GM18505 (cell line): ENCODE results near the gene PRDM15.

Source experiments
- ATAC-seq: cut with Tn5 transposase; IDR thresholded peaks from one replicate; pipeline ENCODE4 v1.9.1; 2021; ENCODE audit not compliant: unreplicated experiment
- POLR2A ChIP-seq: IDR thresholded peaks from 4 replicates; pipeline ENCODE4 v1.6.1; 2011; ENCODE audit warnings: borderline replicate concordance; ENCODE audit not compliant: insufficient read depth, insufficient read length; ENCODE audit errors: extremely low read depth

Gene PRDM15

DNA sequence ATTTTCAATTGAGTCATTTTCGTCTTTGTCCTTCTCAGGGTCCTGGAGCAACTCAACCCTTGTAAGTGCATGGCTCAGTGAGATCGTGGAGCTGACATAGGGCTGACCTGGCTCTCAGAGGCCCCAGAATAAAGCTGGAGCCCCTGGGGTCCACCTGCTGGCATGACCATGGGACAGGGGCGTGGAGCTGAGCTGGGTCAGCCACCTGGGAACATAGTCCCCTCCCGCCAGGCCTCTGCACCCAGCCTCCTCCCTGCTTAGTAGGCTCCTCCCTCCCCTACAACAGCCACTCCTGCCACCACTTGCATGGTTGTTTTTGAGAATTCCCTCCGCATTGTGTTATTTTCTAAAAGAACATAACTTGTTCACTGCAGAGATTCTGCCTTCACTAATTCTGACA lies 109.2 kb downstream of the PRDM15 start:
- no peak for ATAC-seq
- no peak for TF ChIP-seq POLR2A

DNA sequence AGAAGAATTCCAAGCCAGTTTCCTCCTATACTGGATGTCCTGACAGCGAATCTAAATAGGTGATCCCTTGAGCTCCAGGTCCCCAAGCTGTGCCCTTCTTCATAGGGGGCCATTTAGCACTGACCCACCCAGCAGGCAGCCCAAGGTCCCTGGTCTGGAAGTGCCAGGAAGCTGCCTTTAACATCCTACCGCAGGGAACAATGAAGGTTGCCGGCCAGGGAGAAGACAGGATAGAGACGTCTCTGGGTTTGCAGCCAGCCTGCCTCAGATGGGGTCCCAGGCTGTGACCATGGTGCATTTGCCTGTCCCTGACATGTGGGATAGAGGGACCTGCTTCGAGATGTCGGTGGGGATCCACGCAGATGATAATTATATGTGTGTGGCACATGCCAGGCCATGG lies 109.6 kb downstream of the PRDM15 start:
- ATAC-seq, result no peak

DNA sequence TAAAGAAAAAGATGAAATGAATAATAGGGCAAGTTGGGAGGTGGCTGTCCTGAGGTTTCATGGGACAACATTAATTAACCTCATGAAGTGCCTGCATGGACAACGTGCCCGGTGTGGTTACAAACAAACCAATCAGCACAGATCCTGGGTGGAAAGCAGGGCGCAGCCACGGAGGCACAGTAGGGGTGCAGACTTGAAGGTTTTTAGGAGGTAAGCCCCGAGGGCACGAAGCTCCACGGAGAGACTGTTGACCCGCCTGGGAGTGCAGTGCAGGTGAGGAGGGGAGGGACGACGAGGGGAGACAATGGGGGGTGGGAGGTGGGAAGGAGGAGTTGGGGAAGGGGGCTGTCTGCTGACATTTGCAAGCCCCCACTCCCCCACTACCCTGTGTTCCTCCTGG lies 110.0 kb downstream of the PRDM15 start:
- TF ChIP-seq POLR2A, result no peak
- no peak for ATAC-seq

More for the DNA sequence above, 109.6 kb downstream of the PRDM15 start:
- TF ChIP-seq POLR2A, result no peak

DNA sequence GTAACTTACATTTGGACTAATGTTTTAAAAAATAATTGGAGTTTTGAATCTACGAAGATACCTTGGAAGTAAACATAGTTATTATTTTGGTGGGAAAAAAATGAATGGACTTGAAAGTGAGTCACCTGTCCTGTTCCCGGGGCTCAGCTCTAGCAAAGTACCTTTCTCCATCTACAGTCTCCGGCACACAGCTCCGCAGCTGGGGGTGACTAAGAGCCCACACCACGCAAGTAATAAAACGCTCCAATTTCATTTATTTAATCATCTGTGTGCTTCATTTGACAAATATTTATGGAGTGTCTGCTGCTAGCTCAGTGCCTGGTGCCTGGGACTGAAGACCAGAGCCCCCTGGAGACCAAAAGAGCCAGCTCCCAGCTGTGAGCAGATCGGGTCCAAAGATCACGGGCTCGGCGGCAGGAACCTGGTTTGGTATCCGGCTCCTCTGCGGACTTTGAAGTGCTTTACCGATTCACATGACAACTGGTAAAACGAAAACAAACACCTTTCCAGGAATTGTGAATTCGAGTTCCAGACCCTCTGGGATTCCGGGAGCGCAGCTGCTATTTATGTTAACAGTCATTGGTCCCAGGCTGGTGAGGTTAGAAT lies 110.6 kb downstream of the PRDM15 start:
- ATAC-seq, result no peak
- no peak for TF ChIP-seq POLR2A

DNA sequence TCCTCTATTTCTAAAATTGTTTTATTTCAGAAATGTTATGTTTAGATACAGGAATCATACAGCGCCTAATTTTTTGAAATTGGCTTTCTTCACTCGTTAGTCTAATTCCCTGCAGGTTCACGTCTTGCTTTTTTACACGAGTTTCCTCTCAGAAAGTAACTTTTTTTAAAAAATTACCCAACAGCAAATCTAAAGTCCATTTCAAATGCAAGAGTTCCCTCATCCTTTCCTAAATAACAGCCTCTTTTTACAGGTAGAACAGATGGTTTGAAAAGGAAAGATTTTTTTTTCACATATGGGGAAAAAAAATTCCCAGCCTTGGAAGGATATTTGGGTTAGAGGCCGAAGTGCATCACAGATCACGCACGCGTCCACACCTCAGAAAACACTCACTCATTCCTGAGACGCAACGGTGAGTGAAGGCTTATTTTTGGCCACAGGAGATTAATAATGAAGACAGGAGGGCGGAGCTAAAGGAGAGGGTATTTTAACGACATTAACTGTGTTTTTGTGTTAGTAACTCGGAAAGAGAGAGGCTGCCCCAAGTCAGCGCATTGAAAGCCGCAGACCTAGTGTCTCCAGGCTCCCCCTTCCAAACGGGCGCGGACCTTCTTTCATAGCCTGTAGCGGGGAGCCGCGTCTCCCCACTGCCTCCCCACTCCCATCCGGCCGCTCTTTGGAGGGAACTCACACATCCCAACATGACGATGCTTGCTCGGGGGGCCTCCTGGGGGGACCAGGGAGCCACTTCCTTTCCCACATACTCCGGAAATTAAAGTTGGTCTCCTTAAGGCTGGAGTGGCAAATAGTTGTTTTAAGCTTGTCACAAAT lies 111.3 kb downstream of the PRDM15 start:
- ATAC-seq, result no peak
- no peak for TF ChIP-seq POLR2A

DNA sequence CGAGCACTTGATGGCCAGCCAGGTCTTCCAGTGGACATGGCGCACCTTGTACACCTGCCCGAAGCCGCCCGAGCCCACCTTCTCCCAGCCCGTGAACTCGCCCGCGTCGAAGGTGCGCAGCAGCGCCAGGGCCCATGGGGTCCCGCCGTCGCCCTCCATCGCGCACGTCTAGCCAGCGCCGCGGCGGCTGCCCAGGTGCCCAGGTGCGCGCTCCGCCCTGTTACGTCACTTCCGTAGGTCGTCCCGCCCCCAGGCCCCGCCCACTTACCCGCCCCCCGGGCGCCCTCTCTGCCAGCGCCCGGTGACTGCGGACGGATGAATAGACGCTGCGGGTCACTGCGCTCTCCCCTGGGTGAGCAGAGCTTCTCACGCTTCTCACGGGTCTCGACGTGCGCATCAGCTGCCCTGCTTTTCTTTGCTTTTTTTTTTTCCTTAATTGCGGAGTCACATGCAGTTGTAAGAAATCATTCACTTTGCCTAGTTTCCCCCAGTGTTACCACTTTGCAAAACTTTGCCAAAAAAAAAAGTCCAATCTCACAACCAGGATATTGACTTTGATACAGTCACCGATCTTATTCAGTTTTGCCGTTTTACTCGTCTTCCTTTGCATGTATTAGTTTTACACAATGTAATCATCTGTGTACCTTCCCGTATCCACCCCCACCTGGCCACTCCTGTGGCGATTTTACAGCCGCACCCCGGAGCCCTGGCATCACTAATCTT lies 112.1 kb downstream of the PRDM15 start, which contains the start of gene RIPK4:
TSS of gene RIPK4 (minus strand) at position 170 of the 723 bp plus-strand sequence. CDS start at position 159, 11 bp downstream.
- no peak for TF ChIP-seq POLR2A
- ATAC-seq, result no peak

DNA sequence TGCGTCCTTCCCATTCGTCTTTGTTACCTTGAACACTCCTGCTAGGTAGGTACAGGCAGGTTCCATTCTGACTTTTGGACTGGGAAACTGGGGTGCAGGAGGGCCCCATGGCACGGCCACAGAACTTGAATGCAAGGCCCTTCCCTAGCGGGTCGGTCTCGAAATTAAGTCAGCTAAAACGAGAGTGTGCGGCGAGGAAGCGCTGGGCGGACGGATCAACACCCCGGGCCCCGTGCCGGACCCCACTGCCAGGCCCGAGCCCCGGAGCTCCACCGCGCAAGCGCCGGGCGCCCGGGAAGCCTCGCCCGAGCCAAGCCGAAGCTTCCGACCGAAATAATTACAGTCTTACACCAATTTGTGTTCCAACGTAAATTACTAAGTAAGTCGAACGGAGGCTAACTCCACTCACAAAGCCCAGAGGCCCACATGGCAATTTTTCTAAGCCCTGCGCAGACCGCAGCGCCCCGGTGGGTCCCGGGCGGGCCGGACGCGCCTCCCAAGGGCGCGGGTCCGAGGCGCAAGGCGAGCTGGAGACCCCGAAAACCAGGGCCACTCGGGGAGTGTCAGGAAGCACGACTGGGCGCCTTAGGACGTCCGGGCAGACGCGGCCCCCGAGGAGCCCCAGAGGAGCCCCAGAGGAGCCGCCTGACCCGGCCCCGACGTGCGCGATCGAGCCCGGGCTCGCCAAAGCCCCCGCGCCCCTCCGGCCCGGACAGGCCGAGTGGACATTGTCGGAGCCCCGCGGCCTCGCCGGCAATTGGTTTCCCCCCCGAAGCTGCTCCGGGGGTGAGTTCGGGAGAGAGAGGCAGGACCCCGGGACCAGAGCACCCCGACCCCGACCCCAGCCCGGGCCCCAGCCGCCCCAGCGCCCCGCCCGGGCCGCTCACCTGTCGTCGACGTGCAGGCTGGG lies 112.9 kb downstream of the PRDM15 start:
- no peak for TF ChIP-seq POLR2A
- no peak for ATAC-seq

DNA sequence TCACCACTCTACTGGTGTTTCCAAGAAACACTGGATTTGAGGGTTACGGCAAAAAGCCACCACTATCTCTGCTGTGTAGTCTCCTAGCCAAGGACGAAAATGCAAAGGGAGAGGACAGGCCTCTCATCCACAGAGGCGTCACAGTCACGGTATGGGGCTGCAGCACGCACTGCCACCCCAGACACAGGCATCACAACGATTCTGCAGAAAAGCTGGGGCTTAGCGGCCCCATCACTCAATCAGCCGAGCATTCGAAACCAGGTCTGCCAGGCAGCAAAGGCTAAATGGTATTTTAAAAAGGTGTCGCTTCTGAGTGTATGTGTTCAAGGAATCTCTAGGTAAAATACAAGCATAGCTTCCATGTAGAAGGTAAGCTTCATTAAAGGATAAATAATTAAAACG lies 113.7 kb downstream of the PRDM15 start:
- no peak for ATAC-seq
- no peak for TF ChIP-seq POLR2A

DNA sequence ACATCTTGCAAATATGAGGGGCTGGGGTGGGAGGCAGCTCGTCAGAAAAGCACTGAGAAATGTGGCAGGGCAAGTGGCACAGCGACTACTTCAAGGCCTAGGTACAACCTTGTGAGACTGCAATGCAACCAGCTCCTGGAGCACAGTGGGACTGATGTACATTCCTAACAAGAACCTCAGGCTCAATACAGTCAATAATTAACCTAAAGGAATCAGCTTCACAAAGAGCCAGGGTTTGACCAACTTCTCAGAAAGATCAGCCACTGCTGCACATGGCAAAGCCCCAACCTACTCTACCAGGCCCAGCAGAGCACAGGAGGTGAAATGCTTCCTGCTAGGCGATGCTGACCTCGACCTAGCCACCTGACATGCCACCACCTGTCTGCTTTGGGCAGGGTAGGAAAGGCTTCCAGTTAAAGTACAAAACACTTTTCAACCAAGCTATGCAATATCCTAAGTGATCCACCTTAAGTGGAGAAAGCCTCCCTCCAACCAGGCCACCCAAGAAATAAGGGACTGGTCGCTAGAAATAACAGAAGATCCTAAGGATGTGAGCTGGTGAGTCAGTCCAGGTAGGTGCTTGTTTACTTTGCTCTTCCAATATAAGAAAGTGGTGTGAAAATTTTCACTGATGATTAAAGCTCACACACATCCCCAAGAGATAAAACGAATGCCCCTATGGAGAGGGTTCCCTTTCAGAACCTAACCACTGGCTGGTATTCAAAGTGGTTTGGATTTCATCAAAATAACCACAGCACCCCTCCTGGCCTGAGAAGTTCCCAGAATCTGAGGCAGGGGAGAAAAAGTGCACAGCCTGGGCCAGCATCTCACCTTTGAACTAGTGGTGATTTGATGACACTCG lies 114.4 kb downstream of the PRDM15 start:
- no peak for TF ChIP-seq POLR2A
- no peak for ATAC-seq

DNA sequence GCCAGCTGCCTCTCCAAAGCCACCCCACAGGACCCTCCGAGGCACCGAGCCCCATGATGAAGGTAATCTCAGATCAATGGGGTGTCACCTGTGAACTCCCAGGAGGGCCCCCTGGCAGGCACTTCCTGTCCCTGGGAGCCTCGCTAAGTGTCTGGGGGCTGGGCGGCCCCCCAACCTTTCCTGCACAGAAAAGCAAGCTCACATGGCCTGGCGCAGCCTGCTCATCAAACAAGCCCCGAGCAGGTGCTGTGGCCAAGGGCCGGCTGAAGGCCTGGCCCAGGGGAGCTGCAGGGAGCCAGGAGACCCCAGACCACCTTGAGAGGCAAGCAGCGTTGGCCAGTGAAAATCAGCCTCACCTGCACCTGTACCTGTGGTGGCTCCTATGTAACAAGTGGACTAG lies 115.1 kb downstream of the PRDM15 start:
- TF ChIP-seq POLR2A, result no peak

DNA sequence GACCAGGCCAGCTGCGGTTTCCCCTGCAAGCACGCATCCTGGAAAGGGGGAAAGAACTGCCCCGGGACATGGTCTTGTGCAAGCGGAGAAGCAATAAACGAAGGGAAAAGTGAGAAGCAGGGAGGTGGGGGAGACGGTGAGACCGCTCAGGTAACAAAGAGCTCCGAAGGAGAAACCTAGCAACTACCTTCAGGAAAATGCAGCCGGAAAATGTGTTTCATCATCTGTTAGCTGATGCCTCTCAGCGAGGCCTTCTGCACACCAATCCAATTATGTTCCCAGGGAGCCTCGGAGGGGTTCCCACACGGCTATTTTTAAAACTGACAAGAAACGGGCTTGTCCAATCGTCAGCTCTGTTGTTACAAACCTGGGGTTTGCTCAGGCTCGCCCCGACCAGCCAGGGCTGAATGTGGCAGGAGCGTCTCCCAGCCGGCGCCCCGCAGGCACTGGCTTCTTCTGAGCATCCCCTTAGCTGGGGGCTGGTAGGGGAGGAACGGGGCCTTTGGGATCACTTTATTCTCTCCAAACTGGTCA lies 115.7 kb downstream of the PRDM15 start:
- ATAC-seq, result no peak
- TF ChIP-seq POLR2A, result no peak

More for the DNA sequence above, 115.1 kb downstream of the PRDM15 start:
- no peak for ATAC-seq

DNA sequence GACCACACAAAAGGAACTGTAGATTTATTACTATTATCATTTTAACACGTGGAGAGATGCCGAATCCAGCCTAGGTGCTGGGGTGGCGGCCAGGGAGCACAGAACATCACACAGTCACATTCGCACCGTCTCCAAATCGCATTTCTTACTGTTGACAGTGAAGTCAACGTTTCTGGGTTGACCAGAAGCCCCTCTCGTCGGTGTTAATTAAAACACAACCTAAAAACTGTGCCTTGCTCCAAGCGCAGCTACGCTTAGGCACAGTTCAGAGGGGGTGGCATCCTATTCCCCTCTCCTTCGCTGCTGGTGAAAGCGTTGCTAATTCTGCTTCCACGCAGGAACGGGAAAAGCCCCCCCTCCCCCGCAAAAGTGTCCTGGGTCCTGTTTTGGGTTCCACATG lies 116.4 kb downstream of the PRDM15 start:
- no peak for TF ChIP-seq POLR2A
- ATAC-seq, result no peak
